Endothelial cell of umbilical vein (primary cell): ENCODE measurements around the gene ACAD9.

Experiments used
- EZH2 ChIP-seq: IDR thresholded peaks from 2 replicates; pipeline ENCODE4 v1.6.1; 2012; ENCODE audit warnings: borderline replicate concordance, low read depth, mild to moderate bottlenecking, moderate library complexity, low read length, inconsistent platforms; ENCODE audit not compliant: severe bottlenecking
- FOS ChIP-seq: IDR thresholded peaks from 2 replicates; pipeline ENCODE4 v1.6.1; 2011; ENCODE audit warnings: mild to moderate bottlenecking, low read length, moderate library complexity, borderline replicate concordance; ENCODE audit not compliant: insufficient read depth
- TF ChIP-seq, protein P1 (sequence below), 2 donors: IDR thresholded peaks; 1 replicate in 1 of 2; 2 replicates in 1 of 2; pipeline ENCODE4 v1.5.1; 2011; ENCODE audit warnings: low read length in 2 of 2, mild to moderate bottlenecking in 2 of 2, moderate library complexity in 2 of 2, control low read depth in 1 of 2, inconsistent platforms in 1 of 2, low read depth in 1 of 2; ENCODE audit not compliant: insufficient read depth in 1 of 2; ENCODE audit errors: extremely low read depth in 1 of 2

- no peak for TF ChIP-seq FOS
- TF ChIP-seq, protein P1, sequence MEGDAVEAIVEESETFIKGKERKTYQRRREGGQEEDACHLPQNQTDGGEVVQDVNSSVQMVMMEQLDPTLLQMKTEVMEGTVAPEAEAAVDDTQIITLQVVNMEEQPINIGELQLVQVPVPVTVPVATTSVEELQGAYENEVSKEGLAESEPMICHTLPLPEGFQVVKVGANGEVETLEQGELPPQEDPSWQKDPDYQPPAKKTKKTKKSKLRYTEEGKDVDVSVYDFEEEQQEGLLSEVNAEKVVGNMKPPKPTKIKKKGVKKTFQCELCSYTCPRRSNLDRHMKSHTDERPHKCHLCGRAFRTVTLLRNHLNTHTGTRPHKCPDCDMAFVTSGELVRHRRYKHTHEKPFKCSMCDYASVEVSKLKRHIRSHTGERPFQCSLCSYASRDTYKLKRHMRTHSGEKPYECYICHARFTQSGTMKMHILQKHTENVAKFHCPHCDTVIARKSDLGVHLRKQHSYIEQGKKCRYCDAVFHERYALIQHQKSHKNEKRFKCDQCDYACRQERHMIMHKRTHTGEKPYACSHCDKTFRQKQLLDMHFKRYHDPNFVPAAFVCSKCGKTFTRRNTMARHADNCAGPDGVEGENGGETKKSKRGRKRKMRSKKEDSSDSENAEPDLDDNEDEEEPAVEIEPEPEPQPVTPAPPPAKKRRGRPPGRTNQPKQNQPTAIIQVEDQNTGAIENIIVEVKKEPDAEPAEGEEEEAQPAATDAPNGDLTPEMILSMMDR (IDR thresholded peaks at IDR 0.05; ENCODE audit: extremely low read depth in 1 of 2, insufficient read depth in 1 of 2, low read depth in 1 of 2, low read length in 2 of 2), result no peak
- no peak for TF ChIP-seq EZH2
Observed at GRCh38 chr3:128874481-128875180, 4.8 kb upstream of the ACAD9 start.
